OCI-M2 (cell line): ENCODE measurements around the gene TSPAN9.

Source experiments
- DNase-seq: peaks from one replicate; lab custom pipeline; 2025; ENCODE audit not compliant: unreplicated experiment; lab: John Stamatoyannopoulos, UW

Gene TSPAN9

DNA sequence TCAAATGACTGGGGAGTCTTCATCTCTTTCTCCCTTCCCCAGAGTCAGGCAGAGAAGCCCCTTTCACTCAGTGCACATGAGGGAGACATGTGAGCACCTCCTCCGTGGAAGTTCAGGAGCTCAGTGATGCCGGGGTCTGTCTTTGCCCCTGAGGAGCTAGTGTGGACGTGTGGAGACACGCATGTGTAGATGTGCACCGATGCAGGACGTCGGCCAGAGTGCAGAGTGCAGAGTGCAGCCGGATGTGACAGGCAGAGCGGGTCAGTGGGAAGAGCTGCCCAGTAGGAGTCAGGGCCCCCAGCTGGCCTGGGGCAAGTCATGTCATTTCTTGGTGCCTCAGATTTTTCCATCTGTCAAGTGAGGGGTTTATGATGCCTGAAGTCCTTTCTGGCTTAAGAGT, 20.7 kb downstream of the TSPAN9 start:
- DNase-seq: no peak

DNA sequence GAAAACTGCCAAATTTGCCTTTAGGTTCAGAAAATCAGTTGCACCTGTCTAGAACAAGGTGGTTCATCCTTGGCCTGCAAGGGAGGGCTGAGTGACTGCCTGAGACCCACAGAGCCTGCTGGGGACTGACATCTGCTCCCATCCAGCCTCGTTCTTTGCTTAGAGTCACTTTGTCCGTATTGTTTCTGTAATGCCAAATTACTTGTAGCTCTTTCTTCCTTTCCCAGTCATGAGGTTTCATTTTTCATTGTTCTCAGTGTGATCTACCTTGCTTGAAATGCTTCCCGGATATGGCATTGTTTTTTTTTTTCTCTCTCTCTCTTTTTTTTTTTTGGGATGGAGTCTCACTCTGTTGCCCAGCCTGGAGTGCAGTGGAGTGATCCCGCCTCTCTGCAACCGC, 21.3 kb downstream of the TSPAN9 start:
- no peak for DNase-seq

DNA sequence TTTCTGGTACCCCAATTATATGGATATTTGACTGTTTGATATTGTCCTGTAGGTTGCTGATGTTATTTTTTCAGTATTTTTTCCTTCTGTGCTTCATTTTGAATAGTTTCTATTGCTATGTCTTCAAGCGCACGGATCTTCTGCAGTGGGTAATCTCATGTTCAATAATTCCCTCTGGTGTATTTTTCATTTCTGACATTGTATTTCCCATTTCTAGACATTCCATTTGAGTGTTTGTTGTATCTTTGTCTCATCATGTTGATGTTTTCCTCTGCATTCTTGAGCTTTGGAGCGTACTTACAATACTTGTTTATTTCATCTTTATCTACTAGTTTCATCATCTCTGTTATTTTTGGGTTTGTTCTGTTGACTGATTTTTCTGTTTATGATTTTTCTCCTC, 22.0 kb downstream of the TSPAN9 start:
- DNase-seq: no peak

DNA sequence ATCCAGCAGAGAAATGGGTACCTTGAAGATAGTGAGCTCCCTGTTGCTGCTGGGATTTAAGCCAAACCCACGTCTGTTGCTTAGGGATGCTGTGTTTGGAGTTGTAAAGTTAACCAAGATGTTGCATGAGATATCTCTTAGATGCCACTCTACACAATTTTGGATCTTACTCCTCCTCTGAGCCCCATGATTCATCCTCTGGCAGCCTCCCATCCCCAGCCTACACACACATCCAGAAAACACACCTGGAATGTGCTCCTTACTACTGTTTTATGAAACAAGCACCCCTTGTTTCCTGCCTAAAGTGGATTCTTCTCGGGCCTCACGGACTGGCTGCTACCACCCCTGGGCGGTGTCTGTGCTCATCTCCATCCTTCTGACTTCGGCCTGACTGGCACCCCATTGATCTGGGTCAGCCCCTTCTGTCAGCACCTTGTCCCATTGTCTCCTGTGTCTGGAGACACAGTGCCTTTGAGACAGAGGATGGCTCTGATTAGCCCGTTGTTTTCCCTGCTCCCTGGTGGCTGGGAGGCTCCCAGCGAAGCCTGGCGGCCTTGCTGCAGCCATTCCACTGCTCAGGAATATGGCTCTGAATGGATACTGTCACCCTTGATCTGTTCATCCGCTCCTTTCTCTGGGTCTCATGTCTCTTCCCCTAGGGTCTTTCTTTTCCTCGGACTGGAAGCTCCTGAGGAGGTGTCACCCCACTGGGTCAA, 24.3 kb downstream of the TSPAN9 start:
- DNase-seq: no peak

DNA sequence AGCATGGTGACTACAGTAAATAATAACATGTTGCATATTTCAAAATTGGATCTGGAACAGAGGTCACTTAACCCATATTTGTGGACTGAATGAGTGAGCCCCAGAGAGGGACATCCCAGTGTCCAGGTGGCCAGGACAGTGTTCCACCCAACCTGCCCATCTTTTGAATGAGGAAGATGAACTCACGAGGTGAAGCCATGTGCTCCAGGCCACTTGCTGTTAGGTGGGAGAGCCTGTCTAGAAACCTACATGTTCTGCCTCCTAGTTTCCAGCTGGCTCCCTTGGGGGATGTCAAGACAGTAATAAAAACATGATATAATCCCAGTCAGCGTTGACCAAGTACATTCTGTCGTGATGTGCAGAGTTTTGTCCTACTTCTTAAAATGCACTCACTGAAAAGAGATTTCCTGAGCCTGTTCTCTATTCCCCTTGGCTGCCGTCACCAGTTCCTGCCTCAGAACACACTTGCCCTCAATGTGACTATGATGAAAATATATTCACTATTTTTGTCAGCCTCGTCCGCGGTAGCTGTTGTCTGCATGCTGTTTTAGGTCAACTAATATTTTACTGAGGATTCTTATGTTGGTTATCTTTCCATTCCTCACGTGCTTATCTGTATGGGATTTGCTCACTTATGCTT, 25.7 kb downstream of the TSPAN9 start:
- DNase-seq: no peak

DNA sequence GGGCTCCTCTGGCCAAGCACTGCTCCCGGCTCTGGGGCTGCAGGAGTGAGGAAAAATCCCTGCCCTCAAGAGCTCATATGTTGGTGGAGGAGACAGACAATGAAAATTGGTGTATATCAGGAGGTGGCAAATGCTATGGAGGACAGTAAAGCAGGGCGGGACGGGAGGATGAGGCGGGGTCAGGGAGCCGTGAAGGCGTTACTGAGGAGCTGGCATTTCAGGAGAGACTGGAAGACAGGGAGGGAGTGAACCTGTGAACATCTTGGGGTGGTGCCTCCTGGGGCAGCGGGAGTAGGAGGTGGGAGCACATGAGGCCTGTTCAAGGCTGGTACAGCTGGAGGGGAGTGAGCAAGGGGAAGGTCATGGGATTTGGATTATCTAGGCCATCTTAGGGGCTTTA, 26.6 kb downstream of the TSPAN9 start:
- no peak for DNase-seq

DNA sequence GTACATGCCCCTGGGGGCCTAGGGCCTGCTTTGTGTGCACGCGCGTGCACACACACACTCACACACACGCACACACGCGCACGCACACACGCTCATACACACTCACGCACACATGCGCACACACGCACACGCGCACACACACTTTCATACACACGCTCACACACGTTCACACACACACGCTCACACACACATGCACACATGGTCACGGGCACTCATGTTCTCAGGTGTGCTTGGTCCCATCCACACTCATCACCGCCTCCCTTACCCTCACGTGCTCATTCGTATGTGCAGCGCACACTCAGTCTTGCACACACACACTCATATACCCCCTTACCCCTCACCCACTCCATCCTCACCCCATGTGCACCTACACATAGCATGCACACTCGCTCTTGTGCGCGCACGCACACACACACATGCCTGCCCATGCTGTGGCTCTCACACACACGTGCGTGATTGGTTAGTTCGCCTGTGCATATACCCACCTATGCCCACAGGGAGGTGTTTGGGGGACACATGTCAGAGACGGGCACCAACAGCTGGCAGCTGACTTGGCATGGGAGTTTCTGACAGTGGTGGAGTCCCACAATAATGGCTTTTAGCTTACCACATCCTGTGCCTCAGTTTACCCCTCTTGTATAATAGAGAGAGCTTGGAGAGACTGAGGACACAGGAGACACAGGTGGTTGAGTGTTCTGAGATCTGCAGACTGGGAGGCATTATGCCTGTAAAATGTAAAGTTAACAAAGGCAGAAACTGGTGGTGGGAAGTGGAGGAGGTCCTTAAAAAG, 28.7 kb downstream of the TSPAN9 start:
- DNase-seq: no peak

DNA sequence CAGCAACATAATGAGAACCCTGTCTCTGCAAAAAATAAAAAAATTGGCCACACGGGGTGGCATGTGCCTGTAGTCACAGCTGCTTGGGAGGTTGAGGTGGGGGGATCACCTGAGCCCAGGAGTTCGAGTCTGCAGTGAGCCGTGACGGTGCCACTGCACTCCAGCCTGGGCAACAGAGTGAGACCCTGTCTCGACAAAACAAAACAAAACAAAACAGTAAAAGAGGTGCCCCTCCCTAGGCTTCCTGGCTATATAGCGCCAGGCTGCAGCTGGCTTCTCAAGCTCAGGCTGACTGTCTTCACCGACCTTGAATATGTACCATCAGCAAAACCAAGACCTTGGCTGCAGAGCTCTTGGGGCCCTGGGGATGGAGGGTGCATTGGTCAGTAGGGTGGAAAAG, 29.4 kb downstream of the TSPAN9 start:
- DNase-seq: no peak

DNA sequence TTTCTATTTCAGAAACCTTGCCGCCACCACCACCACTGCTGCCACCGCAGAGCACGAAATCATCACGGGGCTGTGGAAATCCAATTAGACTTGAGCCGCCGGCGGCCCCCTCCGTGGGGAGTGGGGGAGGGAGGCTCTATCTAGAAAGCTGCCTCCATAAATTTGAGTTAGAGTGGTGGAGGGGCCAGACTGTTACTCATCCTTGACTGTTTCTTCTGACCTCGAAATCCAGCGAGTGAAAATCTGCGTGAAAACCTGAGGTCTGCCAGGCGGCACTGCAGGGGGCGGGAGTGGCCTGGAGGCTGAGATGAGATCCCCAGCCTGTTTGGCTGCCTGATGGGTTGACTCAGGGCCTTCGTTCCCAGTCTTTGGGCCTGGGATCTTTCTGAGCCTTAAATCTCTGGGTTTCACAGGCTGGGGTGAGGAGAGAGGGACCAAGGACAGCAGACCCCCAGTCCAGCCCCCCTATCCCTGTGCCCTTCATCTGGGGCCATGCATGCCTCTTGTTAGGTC, 29.9 kb downstream of the TSPAN9 start:
- DNase-seq: no peak

DNA sequence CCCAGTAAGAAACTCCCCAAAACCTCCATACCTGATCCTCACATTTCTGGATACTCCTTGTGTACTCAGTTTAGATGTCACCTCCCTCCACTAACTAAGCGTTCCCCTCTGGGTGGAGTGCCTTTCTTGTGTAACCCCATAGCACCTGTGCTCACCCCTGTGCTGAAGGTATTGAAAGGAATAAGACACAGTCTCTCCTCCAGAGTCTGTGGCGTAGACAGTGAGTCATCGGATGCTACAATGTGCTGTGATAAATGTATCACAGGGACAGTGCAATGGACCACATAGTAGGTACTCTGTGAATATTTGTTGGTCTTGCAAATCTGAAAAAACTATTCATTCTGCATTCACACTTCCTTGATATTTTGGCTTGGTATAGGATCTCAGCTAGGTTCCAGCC, 30.8 kb downstream of the TSPAN9 start:
- no peak for DNase-seq

DNA sequence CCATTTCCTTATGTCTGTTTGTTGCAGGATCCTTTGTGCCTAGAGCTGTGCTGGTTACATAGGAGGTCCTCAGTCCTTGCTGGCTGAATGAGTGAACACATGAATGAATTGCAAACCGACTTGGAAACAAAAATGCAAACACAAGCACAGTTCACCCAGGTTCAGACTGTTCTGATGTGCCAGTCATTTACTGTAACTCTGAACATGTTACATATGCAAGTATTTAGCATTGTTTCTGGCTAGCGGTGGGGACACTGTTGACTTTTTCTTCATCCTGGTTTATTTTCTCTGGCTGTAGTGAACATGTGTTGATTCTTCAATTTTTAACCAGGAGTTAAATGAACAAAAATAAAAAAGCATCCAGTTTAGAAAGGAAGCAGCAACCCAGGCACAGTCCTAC, 33.4 kb downstream of the TSPAN9 start:
- DNase-seq: no peak

DNA sequence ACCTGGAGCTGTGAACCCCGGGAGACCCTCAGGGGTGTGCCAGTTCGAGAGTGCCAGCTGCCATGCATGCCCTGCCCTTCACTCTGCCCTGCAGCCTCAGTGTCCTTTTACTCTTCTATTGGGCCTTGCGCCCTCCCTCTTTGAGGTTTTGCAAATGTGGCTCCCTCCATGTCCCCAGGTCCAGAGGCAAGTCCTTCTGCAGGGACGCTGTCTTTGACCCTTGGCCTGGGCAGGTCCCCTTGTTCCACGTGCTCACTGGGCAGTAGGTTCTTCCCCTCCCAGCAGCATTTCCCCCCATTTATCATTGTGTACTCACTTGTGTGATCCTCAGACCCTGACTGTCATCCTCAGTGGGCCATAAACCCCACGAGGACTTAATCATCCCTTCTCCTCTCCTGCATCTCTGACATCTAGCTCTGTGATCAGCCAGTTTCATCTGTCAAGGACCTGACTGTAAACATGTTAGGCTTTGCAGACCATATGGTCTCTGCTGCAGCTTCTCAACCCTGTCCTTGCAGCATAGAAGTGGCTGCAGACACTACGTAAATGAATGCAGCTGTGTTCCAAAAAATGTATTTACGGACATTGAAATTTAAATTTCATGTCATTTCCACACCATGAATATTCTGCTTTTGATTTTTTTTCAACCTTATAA, 36.6 kb downstream of the TSPAN9 start:
- no peak for DNase-seq

DNA sequence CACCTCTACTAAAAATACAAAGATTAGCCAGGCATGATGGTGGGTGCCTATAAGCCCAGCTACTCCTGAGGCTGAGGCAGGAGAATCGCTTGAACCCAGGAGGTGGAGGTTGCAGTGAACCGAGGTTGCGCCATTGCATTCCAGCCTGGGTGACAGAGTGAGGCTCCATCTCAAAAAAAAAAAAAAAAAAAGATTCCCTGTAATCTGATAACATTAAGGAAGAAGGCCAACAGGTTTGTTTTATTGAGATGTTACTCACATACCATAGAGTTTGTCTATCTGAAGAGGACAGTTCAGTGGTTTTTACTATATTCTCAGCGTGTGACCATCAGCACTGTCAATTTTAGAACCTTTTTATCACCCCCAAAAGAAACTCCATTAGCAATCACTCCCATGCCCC, 37.5 kb downstream of the TSPAN9 start:
- no peak for DNase-seq

DNA sequence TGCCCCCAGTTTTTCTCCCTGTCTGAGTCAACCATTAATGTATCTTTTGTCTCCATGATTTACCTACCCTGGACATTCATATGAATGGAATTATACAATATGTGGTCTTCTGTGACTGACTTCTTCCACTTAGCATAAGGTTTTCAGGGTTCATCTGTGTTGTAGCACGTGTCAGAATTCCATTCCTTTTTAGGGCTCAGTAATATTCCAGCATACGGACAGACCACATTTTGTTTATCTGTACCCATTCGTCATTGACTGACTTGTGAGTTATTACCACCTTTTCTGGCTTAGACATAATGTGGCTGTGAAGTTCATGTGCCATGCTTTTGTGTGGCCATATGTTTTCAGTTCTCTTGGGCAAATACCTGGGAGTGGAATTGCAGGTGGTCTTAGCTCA, 37.9 kb downstream of the TSPAN9 start:
- no peak for DNase-seq

DNA sequence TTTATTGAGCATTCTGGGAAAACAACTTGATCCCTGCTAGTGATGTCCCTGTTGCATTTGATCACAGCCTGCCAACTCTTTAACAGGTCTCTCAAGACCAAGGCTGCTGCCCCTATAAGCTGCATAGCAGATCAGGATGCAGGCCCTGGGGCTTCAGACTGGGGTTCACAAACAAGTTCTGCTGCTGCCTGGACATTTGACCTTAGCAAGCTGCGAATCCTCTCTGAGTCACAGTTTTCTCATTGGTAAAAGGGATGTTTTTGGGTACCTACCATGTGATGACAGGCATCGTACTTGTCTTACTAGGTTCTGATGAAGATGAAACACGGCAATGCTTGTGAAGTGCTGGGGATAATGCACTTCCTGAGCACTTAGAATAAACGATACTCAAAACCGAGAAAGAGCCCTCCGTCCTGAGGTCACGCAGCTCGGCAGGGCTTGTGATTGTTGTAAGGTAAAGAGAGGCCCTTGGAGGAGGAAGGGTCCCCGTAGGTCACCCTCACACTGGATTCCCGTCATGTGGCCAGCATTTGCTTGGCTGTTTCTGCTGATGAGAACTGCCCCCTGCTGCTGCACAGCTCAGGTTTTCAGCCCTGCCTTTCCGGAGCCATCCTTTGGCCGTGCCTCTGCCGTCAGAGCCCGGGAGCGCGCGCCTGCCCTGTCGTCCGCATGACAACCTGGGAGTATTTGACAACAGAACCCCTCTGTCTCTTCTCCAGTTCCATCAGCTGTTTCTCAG, 39.1 kb downstream of the TSPAN9 start:
- no peak for DNase-seq

DNA sequence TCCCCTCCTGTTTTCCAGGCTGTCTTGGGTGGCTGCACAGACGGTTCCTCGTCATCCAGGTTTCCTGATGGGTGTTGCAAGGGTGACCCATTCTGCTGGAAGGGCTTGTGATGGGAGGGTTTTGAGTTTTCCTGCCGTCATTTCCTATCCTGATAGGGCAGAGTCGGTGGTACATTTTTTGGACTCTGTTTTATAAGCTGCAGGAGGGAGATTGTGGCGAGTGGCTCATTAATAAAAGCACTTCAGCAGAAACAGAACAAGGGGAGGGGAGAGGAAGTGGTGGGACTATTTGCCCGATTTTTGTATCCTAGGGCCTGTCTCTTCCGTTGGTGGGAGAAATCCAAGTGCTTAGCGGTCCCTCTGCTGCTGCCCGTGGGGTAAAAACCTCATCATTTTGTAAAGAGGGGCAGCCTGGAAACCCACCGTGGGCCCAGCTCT, 40.0 kb downstream of the TSPAN9 start:
- no peak for DNase-seq

DNA sequence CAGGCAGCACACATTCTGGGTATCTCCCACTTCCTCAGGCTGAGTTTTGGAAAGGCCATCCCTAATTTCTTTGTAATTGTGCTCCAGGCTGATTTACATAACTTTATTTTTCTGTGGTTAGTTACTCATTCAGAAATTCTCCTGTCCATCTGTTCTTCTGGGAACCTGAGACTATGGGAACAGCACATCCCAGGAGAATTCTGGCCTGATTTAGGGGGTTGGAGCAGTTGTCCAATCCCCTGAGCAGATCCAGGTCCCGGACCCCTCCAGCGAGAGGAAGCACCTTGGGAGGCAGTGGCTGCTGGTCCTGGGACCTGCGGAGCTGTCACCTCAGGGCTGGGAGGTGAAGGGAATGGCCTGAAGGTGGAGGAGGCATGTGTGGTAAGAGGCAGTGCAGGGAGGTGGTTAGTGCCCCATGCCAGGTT, 40.4 kb downstream of the TSPAN9 start:
- DNase-seq: no peak

DNA sequence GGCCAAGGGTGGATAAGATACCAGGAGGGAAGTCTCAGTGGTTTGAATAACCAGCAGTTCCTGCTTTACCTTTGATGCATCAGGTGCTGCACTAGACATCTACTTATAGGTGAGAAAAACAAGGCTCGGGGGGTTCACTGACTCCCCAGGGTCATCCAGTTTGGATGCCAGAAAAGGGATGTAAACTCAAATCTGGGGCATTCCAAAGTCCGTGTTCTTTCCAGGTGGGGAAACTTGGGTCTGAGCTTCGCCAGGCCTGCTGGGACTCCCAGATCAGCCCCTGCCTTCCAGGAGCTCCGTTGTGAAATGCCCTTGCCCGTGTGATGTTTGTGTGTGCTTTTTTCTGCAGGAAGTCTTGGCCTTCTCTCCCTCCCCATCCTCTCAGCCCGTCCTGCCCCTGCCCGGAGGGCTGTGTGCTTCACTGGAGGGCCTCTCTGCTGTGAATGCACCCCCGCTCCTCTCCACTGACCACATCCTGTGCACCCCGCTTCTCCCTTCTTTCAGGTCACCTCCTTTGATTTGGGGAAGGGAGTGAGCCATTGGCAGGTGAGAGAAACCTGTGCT, 42.1 kb downstream of the TSPAN9 start:
- DNase-seq: no peak

DNA sequence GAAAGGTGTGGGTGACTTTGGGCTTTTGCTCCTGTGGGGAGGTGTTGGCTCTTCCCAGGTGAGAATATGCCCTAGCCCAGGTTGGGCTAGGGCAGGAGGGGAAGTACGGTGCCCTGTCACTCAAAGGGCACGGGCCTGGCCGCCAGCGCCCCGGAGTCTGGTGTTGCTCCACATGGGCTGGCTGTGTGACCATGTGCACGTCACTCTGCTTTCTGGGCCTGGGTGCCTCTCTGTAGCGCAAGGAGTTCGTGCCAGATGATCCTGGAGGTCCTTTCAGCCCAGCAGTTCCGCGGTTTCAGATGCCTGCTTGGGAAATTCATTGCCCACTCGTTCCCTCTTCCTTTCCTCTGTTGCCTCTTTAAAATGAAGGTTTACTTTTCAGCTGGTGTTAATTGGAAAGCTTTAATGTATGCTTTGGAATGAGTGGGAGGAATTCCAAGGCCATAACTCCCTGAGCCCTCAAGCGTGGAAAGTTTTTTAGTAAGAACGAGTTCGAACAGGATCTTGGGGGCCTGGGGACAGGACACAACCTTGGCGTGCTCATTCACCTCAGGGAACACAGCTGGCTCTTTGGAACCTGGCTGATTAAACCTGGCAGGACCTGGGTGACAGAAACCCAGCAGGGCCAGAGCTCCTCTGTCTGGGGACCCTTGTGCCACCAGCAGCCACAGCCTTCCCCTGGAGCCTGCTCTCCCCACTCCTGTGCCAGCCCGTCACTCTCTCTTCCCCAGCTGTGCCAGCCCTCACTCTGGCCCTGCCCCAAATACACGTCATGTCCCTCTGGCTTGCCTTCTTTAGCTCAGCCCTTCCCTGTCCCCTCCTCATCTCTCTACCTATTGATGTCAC, 42.8 kb downstream of the TSPAN9 start:
- DNase-seq: no peak

DNA sequence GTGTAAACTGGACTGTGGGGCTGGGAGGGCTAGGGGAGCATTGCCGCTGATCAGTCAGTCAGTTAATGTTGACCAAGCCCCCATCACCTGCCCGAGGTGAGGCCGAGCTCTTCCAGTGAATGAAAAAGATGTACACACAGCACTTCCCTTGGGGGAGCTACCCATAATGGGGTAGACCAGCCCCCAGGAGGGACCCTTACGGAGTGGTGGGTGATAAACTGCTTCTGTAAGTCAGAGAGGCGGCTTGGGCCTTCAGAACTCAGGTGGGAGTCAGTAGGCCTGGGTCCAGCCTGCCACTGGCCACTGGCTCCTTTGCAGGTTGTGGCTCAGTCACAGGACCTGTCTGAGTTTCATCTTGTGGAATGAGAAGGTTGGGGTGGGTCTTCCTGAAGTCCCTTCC, 43.5 kb downstream of the TSPAN9 start:
- DNase-seq: no peak
